ENCODE data around the gene CTNND2. TPM values are rescaled to one million over a fixed set of nuclear protein-coding genes. Genes with fewer than 3 reads are reported as not detected.

The CTNND2 gene
- total and polyA plus RNA-seq, 2 donors (not counting 1 experiment from before 2014, with no cell fraction given), result not detected

- intact Hi-C loops (cut with micrococcal nuclease), result no loop called here
- POLR2A ChIA-PET, result no interaction called here
- Histone ChIP-seq H3K4me2 (replicated peaks; ENCODE audit: low read depth, low read length, poor library complexity, severe bottlenecking) (no peak overlapping the region), H4K20me1 (ENCODE audit: control insufficient read depth, insufficient read depth, low read length, poor library complexity, severe bottlenecking) (no peaks in the 10 kb centered on the region), H2AFZ (ENCODE audit: insufficient read depth, low read depth, low read length, poor library complexity, severe bottlenecking) (no peak overlapping the region), H3K4me1 (ENCODE audit: control insufficient read depth in 2 of 2, insufficient read depth in 2 of 2, low read length in 2 of 2) (no peaks in the 10 kb centered on the region), H3K79me2 (ENCODE audit: control insufficient read depth, insufficient read depth, low read length) (no peaks in the 10 kb centered on the region), H3K9ac (ENCODE audit: low read length) (no peak overlapping the region), H3K36me3 (replicated peaks in 1 of 2; ENCODE audit: control extremely low read depth in 1 of 2, control insufficient read depth in 1 of 2, extremely low read depth in 1 of 2, insufficient read depth in 2 of 2, low read length in 1 of 2) (no peaks in the 10 kb centered on the region), H3K27ac (ENCODE audit: low read length in 2 of 2) (no peak overlapping the region), H3K4me3 (ENCODE audit: control extremely low read depth in 1 of 5, extremely low read depth in 1 of 5, insufficient read depth in 1 of 5, low read depth in 2 of 5, low read length in 4 of 5) (no peak overlapping the region), H3K9me3 (ENCODE audit: control extremely low read depth in 1 of 3, control insufficient read depth in 2 of 3, insufficient read depth in 1 of 3, low read length in 2 of 3) (peaks cover 0 to 3% (median 0%) of the 10 kb centered on the region in 3 donors), H3K27me3 (replicated peaks in 1 of 4; ENCODE audit: control extremely low read depth in 1 of 4, control insufficient read depth in 3 of 4, insufficient read depth in 4 of 4, low read length in 3 of 4) (no peaks in the 10 kb centered on the region)
- no peaks in the 10 kb centered on the region for H3K9me3 Mint-ChIP-seq (ENCODE audit: insufficient read depth)
- H3K4me1 Mint-ChIP-seq, result no peaks in the 10 kb centered on the region
- no peak overlapping the region for H3K4me3 Mint-ChIP-seq
- TF ChIP-seq CTCF (IDR thresholded peaks at IDR 0.05), result no peak
- H3K27ac Mint-ChIP-seq, result no peak overlapping the region
- DNase-seq, result no peak
- ATAC-seq (ENCODE audit: low read depth), result no peak
- peaks cover 4% of the 10 kb centered on the region for H3K27me3 Mint-ChIP-seq
- WGBS (ENCODE audit: insufficient coverage), result no CpG with 5 or more reads among the region's 5 CpGs
- CTCF ChIA-PET, result no interaction called here
Measured at GRCh38 chr5:11394933-11395332, 509.3 kb downstream of the CTNND2 start.

- Mint-ChIP-seq H3K4me1 (peaks cover 3% of the 10 kb centered on the region), H3K4me3 (no peak overlapping the region), H3K9me3 (ENCODE audit: insufficient read depth) (no peaks in the 10 kb centered on the region), H3K27ac (no peak overlapping the region), H3K27me3 (peaks cover 11% of the 10 kb centered on the region)
- Histone ChIP-seq H3K9me3 (ENCODE audit: control extremely low read depth in 1 of 3, control insufficient read depth in 2 of 3, insufficient read depth in 1 of 3, low read length in 2 of 3) (peaks cover 0 to 3% (median 0%) of the 10 kb centered on the region in 3 donors), H3K36me3 (replicated peaks in 1 of 2; ENCODE audit: control extremely low read depth in 1 of 2, control insufficient read depth in 1 of 2, extremely low read depth in 1 of 2, insufficient read depth in 2 of 2, low read length in 1 of 2) (no peaks in the 10 kb centered on the region), H4K20me1 (ENCODE audit: control insufficient read depth, insufficient read depth, low read length, poor library complexity, severe bottlenecking) (no peaks in the 10 kb centered on the region), H3K79me2 (ENCODE audit: control insufficient read depth, insufficient read depth, low read length) (no peaks in the 10 kb centered on the region), H3K4me3 (ENCODE audit: control extremely low read depth in 1 of 5, extremely low read depth in 1 of 5, insufficient read depth in 1 of 5, low read depth in 2 of 5, low read length in 4 of 5) (no peak overlapping the region), H2AFZ (ENCODE audit: insufficient read depth, low read depth, low read length, poor library complexity, severe bottlenecking) (no peak overlapping the region), H3K4me2 (replicated peaks; ENCODE audit: low read depth, low read length, poor library complexity, severe bottlenecking) (no peak overlapping the region), H3K4me1 (ENCODE audit: control insufficient read depth in 2 of 2, insufficient read depth in 2 of 2, low read length in 2 of 2) (no peaks in the 10 kb centered on the region), H3K27me3 (replicated peaks in 1 of 4; ENCODE audit: control extremely low read depth in 1 of 4, control insufficient read depth in 3 of 4, insufficient read depth in 4 of 4, low read length in 3 of 4) (peaks cover 0 to 11% (median 9%) of the 10 kb centered on the region in 4 experiments), H3K9ac (ENCODE audit: low read length) (no peak overlapping the region), H3K27ac (ENCODE audit: low read length in 2 of 2) (no peak overlapping the region)
- intact Hi-C loops (cut with micrococcal nuclease), result no loop called here
- no peak for ATAC-seq (ENCODE audit: low read depth)
- DNase-seq, result no peak
- 75% methylated on average over 4 of the region's 6 CpGs for WGBS (ENCODE audit: insufficient coverage)
- ChIA-PET CTCF (no interaction called here), POLR2A (no interaction called here)
- no peak for TF ChIP-seq EZH2 (IDR thresholded peaks at IDR 0.05; ENCODE audit: borderline replicate concordance, insufficient read depth, low read depth, low read length, poor library complexity, severe bottlenecking)
- TF ChIP-seq CTCF (IDR thresholded peaks at IDR 0.05), result no peak
Measured at GRCh38 chr5:11390291-11390767, 513.9 kb downstream of the CTNND2 start.
